H1 (cell line): Measurements from ENCODE around the gene ZDHHC1. TPM values are rescaled to one million over a fixed set of nuclear protein-coding genes. Genes with fewer than 3 reads are reported as not detected.
"Not testable (repeated sequence)": the region's sequence is repeated elsewhere in the genome, so short reads cannot be mapped to it uniquely, and the experiment has no call there.

Experiments
- CTCF ChIA-PET: fragments of 300-600 bp; sonication (Branson Sonifier 250); formaldehyde crosslinking; loops from one replicate; lab custom pipeline; 2021; ENCODE audit not compliant: partially characterized antibody; lab: Charles Lee
- POLR2A ChIA-PET: fragments of 300-600 bp; sonication (Branson Sonifier 250); formaldehyde crosslinking; loops from one replicate; lab custom pipeline; 2021; ENCODE audit warnings: inconsistent platforms; ENCODE audit not compliant: partially characterized antibody; lab: Charles Lee
- DNase-seq, 2 experiments: peaks; one replicate each; pipeline versions ENCODE4 v3.0.0 to v3.0.0-alpha.2; 2010 to 2022; ENCODE audit warnings: low spot score in 2 of 2, low read depth in 1 of 2, mixed read lengths in 1 of 2
- FAIRE-seq: peaks from 2 replicates; lab custom pipeline; 2011; peaks lifted over from hg19 to GRCh38; lab: Jason Lieb, UNC
- H2AFZ ChIP-seq: 2 replicates; pipeline ENCODE4 v1.8.1; 2012; ENCODE audit warnings: low read length, inconsistent platforms
- H2AK5ac ChIP-seq: 2 replicates; pipeline ENCODE4 v1.6.1; 2013; ENCODE audit warnings: low read depth, low read length
- H2BK120ac ChIP-seq: replicated peaks from 2 replicates; pipeline ENCODE3; 2013; ENCODE audit warnings: low read depth, low read length, inconsistent platforms
- H2BK12ac ChIP-seq: 2 replicates; pipeline ENCODE4 v1.6.1; 2013; ENCODE audit warnings: low read depth, low read length
- H2BK15ac ChIP-seq: 2 replicates; pipeline ENCODE4 v1.6.1; 2013; ENCODE audit warnings: low read length
- H2BK20ac ChIP-seq: 2 replicates; pipeline ENCODE4 v1.6.1; 2013; ENCODE audit warnings: low read length
- H2BK5ac ChIP-seq: 2 replicates; pipeline ENCODE4 v1.6.1; 2013; ENCODE audit warnings: low read depth, low read length
- H3K14ac ChIP-seq: 2 replicates; pipeline ENCODE4 v1.6.1; 2013; ENCODE audit warnings: inconsistent platforms; ENCODE audit not compliant: insufficient read length
- H3K18ac ChIP-seq: 2 replicates; pipeline ENCODE4 v1.6.1; 2013; ENCODE audit warnings: low read length; ENCODE audit errors: extremely low read depth
- H3K23ac ChIP-seq: 2 replicates; pipeline ENCODE4 v1.6.1; 2013; ENCODE audit warnings: inconsistent platforms; ENCODE audit not compliant: insufficient read length
- H3K23me2 ChIP-seq: 2 replicates; pipeline ENCODE4 v1.6.1; 2013; ENCODE audit warnings: low read depth, low read length
- H3K27ac ChIP-seq: 2 replicates; pipeline ENCODE4 v1.6.1; 2011; ENCODE audit warnings: low read depth, low read length, inconsistent platforms
- H3K27me3 ChIP-seq, 4 experiments: replicated peaks in 1 of 4; 1 replicate in 1 of 4; 2 replicates in 3 of 4; pipeline versions ENCODE4 v1.6.1 to v1.8.1; 2011 to 2013; ENCODE audit warnings: low read length in 3 of 4, mild to moderate bottlenecking in 3 of 4, inconsistent platforms in 2 of 4, mixed read lengths in 2 of 4, moderate library complexity in 1 of 4; ENCODE audit not compliant: control insufficient read depth in 3 of 4, insufficient read depth in 3 of 4; ENCODE audit errors: extremely low read depth in 1 of 4
- H3K36me3 ChIP-seq, 4 experiments: 2 replicates each; pipeline versions ENCODE4 v1.6.1 to v1.8.1; 2011 to 2013; ENCODE audit warnings: mild to moderate bottlenecking in 4 of 4, low read length in 3 of 4, moderate library complexity in 2 of 4, control low read depth in 1 of 4, inconsistent platforms in 1 of 4; ENCODE audit not compliant: insufficient read depth in 4 of 4, control insufficient read depth in 2 of 4
- H3K4ac ChIP-seq: replicated peaks from 2 replicates; pipeline ENCODE3; 2013; ENCODE audit warnings: low read length, low read depth, mixed read lengths, inconsistent platforms; ENCODE audit not compliant: insufficient read length
- H3K4me1 ChIP-seq, 4 experiments: replicated peaks in 1 of 4; 1 replicate in 1 of 4; 2 replicates in 3 of 4; pipeline versions ENCODE4 v1.6.1 to v1.8.1; 2011 to 2013; ENCODE audit warnings: low read length in 3 of 4, inconsistent platforms in 2 of 4, mixed read lengths in 1 of 4; ENCODE audit not compliant: insufficient read depth in 4 of 4, control insufficient read depth in 3 of 4
- H3K4me2 ChIP-seq, 2 experiments: 2 replicates each; pipeline versions ENCODE4 v1.6.1 to v1.8.1; 2011 to 2013; ENCODE audit warnings: low read depth in 2 of 2, low read length in 2 of 2, control low read depth in 1 of 2, inconsistent platforms in 1 of 2, mild to moderate bottlenecking in 1 of 2; ENCODE audit not compliant: insufficient read depth in 1 of 2
- H3K4me3 ChIP-seq, 4 experiments: fragments of 200-600, 300-600 bp in 1 of 4; sonication (generic), shearing (Covaris generic), sonication (Bioruptor Twin) in 1 of 4; 2 replicates each; pipeline versions ENCODE4 v1.5.1 to v1.8.1; 2011 to 2016; ENCODE audit warnings: low read length in 4 of 4, low read depth in 3 of 4, control low read depth in 2 of 4, inconsistent platforms in 2 of 4, mild to moderate bottlenecking in 2 of 4, mixed read lengths in 1 of 4, moderate library complexity in 1 of 4; ENCODE audit not compliant: insufficient read depth in 2 of 4; ENCODE audit errors: extremely low read depth in 1 of 4
- H3K56ac ChIP-seq: replicated peaks from 2 replicates; pipeline ENCODE3; 2013; ENCODE audit warnings: low read depth, mild to moderate bottlenecking, mixed read lengths, low read length, inconsistent platforms; ENCODE audit not compliant: insufficient read length
- H3K79me1 ChIP-seq: 2 replicates; pipeline ENCODE4 v1.6.1; 2013; ENCODE audit warnings: low read depth, low read length, control low read depth
- H3K79me2 ChIP-seq, 2 experiments: 2 replicates each; pipeline versions ENCODE4 v1.6.1 to v1.8.1; 2012 to 2013; ENCODE audit warnings: low read length in 2 of 2, mild to moderate bottlenecking in 2 of 2, inconsistent platforms in 1 of 2; ENCODE audit not compliant: insufficient read depth in 2 of 2, control insufficient read depth in 1 of 2
- H3K9ac ChIP-seq, 4 experiments: replicated peaks in 1 of 4; 1 replicate in 1 of 4; 2 replicates in 3 of 4; pipeline versions ENCODE4 v1.6.1 to v1.8.1; 2011 to 2013; ENCODE audit warnings: low read depth in 3 of 4, low read length in 3 of 4, control low read depth in 2 of 4, mild to moderate bottlenecking in 2 of 4, moderate library complexity in 2 of 4, inconsistent platforms in 1 of 4; ENCODE audit errors: extremely low read depth in 1 of 4
- H3K9me3 ChIP-seq, 2 experiments: 2 replicates each; pipeline versions ENCODE4 v1.6.1 to v1.8.1; 2012 to 2013; ENCODE audit warnings: mild to moderate bottlenecking in 2 of 2, moderate library complexity in 2 of 2, control low read depth in 1 of 2, inconsistent platforms in 1 of 2, low read depth in 1 of 2, low read length in 1 of 2, mixed read lengths in 1 of 2; ENCODE audit not compliant: insufficient read depth in 2 of 2
- H4K20me1 ChIP-seq, 2 experiments: replicated peaks in 1 of 2; 2 replicates each; pipeline versions ENCODE3 to v1.8.1; 2011 to 2013; ENCODE audit warnings: inconsistent platforms in 2 of 2, low read length in 2 of 2, mild to moderate bottlenecking in 1 of 2; ENCODE audit not compliant: insufficient read depth in 2 of 2, control insufficient read depth in 1 of 2
- H4K5ac ChIP-seq: 2 replicates; pipeline ENCODE4 v1.6.1; 2013; ENCODE audit warnings: low read length, low read depth, mixed read lengths, inconsistent platforms; ENCODE audit not compliant: insufficient read length
- H4K8ac ChIP-seq: 2 replicates; pipeline ENCODE4 v1.8.0; 2013; ENCODE audit warnings: mild to moderate bottlenecking, moderate library complexity, low read length, inconsistent platforms; ENCODE audit not compliant: insufficient read depth; ENCODE audit errors: extremely low read depth
- H4K91ac ChIP-seq: replicated peaks from 2 replicates; pipeline ENCODE3; 2013; ENCODE audit warnings: low read length, mixed read lengths, inconsistent platforms; ENCODE audit not compliant: insufficient read length
- WGBS, 2 experiments: shearing (Covaris generic) in 1 of 2; methylation state at CpG; one replicate each; pipeline versions ENCODE4 v1.1.6 to v1.1.7; 2013 to 2015; ENCODE audit warnings: low lambda C conversion rate in 2 of 2, mixed read lengths in 2 of 2, inconsistent platforms in 1 of 2, low coverage in 1 of 2, missing lambda C conversion rate in 1 of 2; ENCODE audit not compliant: insufficient replicate concordance in 2 of 2, insufficient coverage in 1 of 2, insufficient read length in 1 of 2; ENCODE audit errors: extremely low coverage in 1 of 2, missing lambda C conversion rate in 1 of 2; 5-methylcytosine and 5-hydroxymethylcytosine counted together
- polyA plus RNA-seq, 7 experiments: library from polyadenylated mRNA; depleted of rRNA in 3 of 7; stranded (reverse) in 5 of 7; unstranded in 2 of 7; fragments of >200 nt in 5 of 7; fragments of 200-250 nt in 2 of 7; gene quantifications; 1 replicate in 5 of 7; 2 replicates in 1 of 7; 4 replicates in 1 of 7; pipeline versions ENCODE4 v1.2.1 to v1.2.3, GENCODE V29; 2011 to 2013; ENCODE audit warnings: missing spikeins in 2 of 7, mixed read lengths in 2 of 7
- total RNA-seq: library from RNA; stranded (reverse); fragmentation: NEBNext Ultra II Directional; extraction: Animal tissue kit (Norgen Biotek cat#: 25700); gene quantifications from 2 replicates; pipeline ENCODE4 v1.2.1, GENCODE V29; 2021

Gene ZDHHC1
- total and polyA plus RNA-seq, 2 of the 8 experiments (the other 6 are each of a cell fraction or from before 2014, with no cell fraction given) = 3.1 to 4.9 TPM

DNA sequence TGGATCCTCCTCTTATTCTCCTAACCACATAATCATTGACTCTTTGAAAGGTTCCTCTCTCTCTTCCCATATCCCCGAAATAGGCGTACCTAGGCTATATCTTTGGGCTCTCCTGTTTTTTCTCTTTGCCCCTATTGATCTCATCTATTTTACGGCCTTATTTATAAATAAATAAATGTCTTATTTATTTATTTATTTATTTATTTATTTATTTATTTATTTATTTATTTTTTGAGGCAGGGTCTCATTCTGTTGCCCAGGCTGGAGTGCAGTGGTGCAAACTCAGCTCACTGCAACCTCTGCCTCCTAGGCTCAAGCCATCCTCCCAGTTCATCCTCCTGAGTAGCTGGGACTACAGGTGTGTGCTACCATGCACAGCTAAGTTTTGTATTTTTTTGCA, 63.8 kb downstream of the ZDHHC1 start:
- H3K27ac ChIP-seq, H4K5ac ChIP-seq, H3K23me2 ChIP-seq, H3K4ac ChIP-seq, H2BK20ac ChIP-seq, H3K14ac ChIP-seq, H2AK5ac ChIP-seq, H3K4me2 ChIP-seq, H3K56ac ChIP-seq, H3K79me2 ChIP-seq, H2AFZ ChIP-seq, H2BK15ac ChIP-seq, DNase-seq, H3K4me3 ChIP-seq, H4K91ac ChIP-seq, H3K36me3 ChIP-seq, H3K4me1 ChIP-seq, H3K23ac ChIP-seq, H3K9ac ChIP-seq, H2BK5ac ChIP-seq, H2BK12ac ChIP-seq, H4K8ac ChIP-seq, H2BK120ac ChIP-seq, H3K79me1 ChIP-seq, H3K18ac ChIP-seq, H3K9me3 ChIP-seq, FAIRE-seq, H4K20me1 ChIP-seq, H3K27me3 ChIP-seq: not testable (repeated sequence)
- POLR2A ChIA-PET = interaction anchor here (0.6 to 1.3 kb wide), 2 partner anchors 13 to 19 kb away, joined by 3 to 4 read pairs; no protein-coding TSS in a partner anchor
- CTCF ChIA-PET = interaction anchor here (0.7 to 2.7 kb wide), 12 partner anchors 21 to 142 kb away, joined by 3 to 14 read pairs (median 4); partner anchors contain the start of genes KCTD19, LRRC36, TPPP3 and ZDHHC1
- WGBS, 2 experiments = 86% methylated on average over 3 of the region's 3 CpGs; no CpG with 5 or more reads in 1 of the 2 experiments
